Prostate gland (tissue), 2 donors: ENCODE data around the gene TMEM30A.

ENCODE experiments used
- CTCF ChIP-seq, 4 experiments: fragments of 200-600 bp in 2 of 4; fragments of 450-650 bp in 2 of 4; sonication (generic) in 2 of 4; IDR thresholded peaks; 1 replicate in 3 of 4; 2 replicates in 1 of 4; pipeline ENCODE4 v1.5.1; 2016 to 2019; ENCODE audit warnings: antibody characterized with exemption in 4 of 4, mild to moderate bottlenecking in 2 of 4, moderate library complexity in 2 of 4
- POLR2A ChIP-seq: fragments of 450-650 bp; IDR thresholded peaks from one replicate; pipeline ENCODE4 v1.6.1; 2016; ENCODE audit warnings: antibody characterized with exemption, mild to moderate bottlenecking
- POLR2AphosphoS5 ChIP-seq: sonication (generic); formaldehyde crosslinking; IDR thresholded peaks from one replicate; pipeline ENCODE4 v1.6.1; 2017; ENCODE audit warnings: antibody characterized with exemption

GRCh38 chr6:75234126-75234865 is 50.3 kb downstream of the TMEM30A start:
- TF ChIP-seq CTCF (IDR thresholded peaks at IDR 0.05): no peak
- TF ChIP-seq POLR2A: no peak
- TF ChIP-seq POLR2AphosphoS5: no peak
